Ovary (tissue), 9 donors: Measurements from ENCODE around the gene GNPTG. TPM values are rescaled to one million over a fixed set of nuclear protein-coding genes. Genes with fewer than 3 reads are reported as not detected.

Experiments used
- DNase-seq, 5 donors: peaks; one replicate each; pipeline ENCODE4 v3.0.0-alpha.2; 2019 to 2020
- H3K27ac ChIP-seq, 2 donors: fragments of 200-600 bp; one replicate each; pipeline versions ENCODE4 v1.5.1 to v1.8.0; 2019 to 2022
- H3K27me3 ChIP-seq: fragments of 200-600 bp; one replicate; pipeline ENCODE4 v1.8.0; 2022
- H3K36me3 ChIP-seq: fragments of 200-600 bp; sonication (generic); one replicate; pipeline ENCODE4 v1.5.1; 2019
- H3K4me1 ChIP-seq: one replicate; pipeline ENCODE4 v1.8.1; 2013; ENCODE audit warnings: mild to moderate bottlenecking, moderate library complexity; ENCODE audit not compliant: insufficient read depth
- H3K4me3 ChIP-seq: fragments of 200-600 bp; sonication (generic); one replicate; pipeline ENCODE4 v1.5.1; 2017
- H3K9me3 ChIP-seq, 2 donors: fragments of 200-600 bp in 1 of 2; sonication (generic) in 1 of 2; one replicate each; pipeline versions ENCODE4 v1.5.1 to v1.8.1; 2013 to 2019; ENCODE audit warnings: mild to moderate bottlenecking in 1 of 2, moderate library complexity in 1 of 2
- EP300 ChIP-seq: sonication (generic); formaldehyde crosslinking; IDR thresholded peaks from one replicate; pipeline ENCODE4 v1.6.1; 2017; ENCODE audit warnings: antibody characterized with exemption
- POLR2A ChIP-seq: fragments of 450-650 bp; IDR thresholded peaks from one replicate; pipeline ENCODE4 v1.6.1; 2017; ENCODE audit warnings: antibody characterized with exemption, mild to moderate bottlenecking, moderate library complexity
- WGBS, 3 donors: extraction: QIAGEN DNeasy Blood & Tissue Kit in 1 of 3; methylation state at CpG; one replicate each; pipeline versions ENCODE4 v1.1.5 to v1.1.7; 2013 to 2017; 5-methylcytosine and 5-hydroxymethylcytosine counted together
- intact Hi-C, 4 donors: fragments of 100-400 bp; cut with DNase I; formaldehyde crosslinking; loops; one replicate each; pipeline versions ENCODE4 v1.11.0 to v1.15.1; 2022 to 2023
- polyA plus RNA-seq, 2 donors: library from polyadenylated mRNA; stranded (reverse); fragments of 200-250 nt in 1 of 2; fragments of 350-450 nt in 1 of 2; fragmentation: Illumina TruSeq in 1 of 2; extraction: RNeasy Lipid Tissue Mini Kit (QIAGEN cat#74804) in 1 of 2; gene quantifications; one replicate each; pipeline ENCODE4 v1.2.3, GENCODE V29; 2013 to 2014
- total RNA-seq, 7 donors: library from RNA; depleted of rRNA in 2 of 7; stranded (reverse); fragments of >200 nt in 2 of 7; fragmentation: NEBNext Ultra II Directional in 3 of 7; extraction: Animal tissue kit (Norgen Biotek cat#: 25700) in 3 of 7; gene quantifications; one replicate each; pipeline versions ENCODE4 v1.1.0 to v1.2.4, GENCODE V29; 2016 to 2023
- TF ChIP-seq, protein P1 (sequence below), 3 donors: fragments of 450-650 bp in 2 of 3; fragments of 200-600 bp in 1 of 3; IDR thresholded peaks; one replicate each; pipeline versions ENCODE4 v1.5.1 to v1.8.0; 2016 to 2022; ENCODE audit warnings: antibody characterized with exemption in 3 of 3, mild to moderate bottlenecking in 1 of 3
- donor health status: DM: no; HTN: no; CAD: no; lungs with moderate emphysema.
- donor health status: DM: no; HTN: no; CAD: no.
- donor health status: Bipolar disorder and iron deficiency.
- donor health status: DM: yes; HTN: yes; CAD: no.
- donor health status: DM: no; HTN: no; CAD: no.
- donor health status: DM: yes; HTN: yes; CAD: no.

GNPTG gene
- total and polyA plus RNA-seq, 9 donors: 26.0 to 68.1 (median 55.4) TPM

DNA sequence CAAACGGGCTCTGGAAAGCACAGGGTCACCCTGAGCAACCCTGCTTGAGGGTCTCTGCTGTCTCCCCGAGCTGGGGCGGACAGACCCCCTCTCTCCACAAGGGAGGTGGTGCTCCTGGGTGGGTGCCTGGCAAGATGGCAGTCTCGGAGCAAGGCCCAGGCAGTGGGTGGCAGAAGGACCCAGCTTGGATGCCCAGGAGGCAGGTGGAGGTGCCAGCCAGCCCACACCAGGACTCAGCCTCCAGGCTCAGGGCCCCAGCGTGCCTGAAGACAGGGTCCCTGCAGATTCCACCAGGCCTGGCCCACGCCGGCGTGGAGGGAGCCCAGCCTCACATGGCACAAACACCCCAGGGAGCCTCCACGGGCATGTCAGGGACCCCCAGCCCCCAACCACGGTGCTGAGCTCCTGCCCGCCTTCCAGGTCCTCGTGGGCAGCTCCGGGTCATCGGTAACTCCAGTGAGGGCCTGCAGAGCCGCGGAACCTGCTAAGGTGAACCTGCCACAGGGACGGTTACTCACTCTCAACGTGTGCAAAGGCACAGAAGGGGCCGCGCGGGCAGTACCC is 42.0 kb downstream of the GNPTG start:
- intact Hi-C loops: no loop called here
- TF ChIP-seq POLR2A (no peak), EP300 (no peak)
- TF ChIP-seq, protein P1, sequence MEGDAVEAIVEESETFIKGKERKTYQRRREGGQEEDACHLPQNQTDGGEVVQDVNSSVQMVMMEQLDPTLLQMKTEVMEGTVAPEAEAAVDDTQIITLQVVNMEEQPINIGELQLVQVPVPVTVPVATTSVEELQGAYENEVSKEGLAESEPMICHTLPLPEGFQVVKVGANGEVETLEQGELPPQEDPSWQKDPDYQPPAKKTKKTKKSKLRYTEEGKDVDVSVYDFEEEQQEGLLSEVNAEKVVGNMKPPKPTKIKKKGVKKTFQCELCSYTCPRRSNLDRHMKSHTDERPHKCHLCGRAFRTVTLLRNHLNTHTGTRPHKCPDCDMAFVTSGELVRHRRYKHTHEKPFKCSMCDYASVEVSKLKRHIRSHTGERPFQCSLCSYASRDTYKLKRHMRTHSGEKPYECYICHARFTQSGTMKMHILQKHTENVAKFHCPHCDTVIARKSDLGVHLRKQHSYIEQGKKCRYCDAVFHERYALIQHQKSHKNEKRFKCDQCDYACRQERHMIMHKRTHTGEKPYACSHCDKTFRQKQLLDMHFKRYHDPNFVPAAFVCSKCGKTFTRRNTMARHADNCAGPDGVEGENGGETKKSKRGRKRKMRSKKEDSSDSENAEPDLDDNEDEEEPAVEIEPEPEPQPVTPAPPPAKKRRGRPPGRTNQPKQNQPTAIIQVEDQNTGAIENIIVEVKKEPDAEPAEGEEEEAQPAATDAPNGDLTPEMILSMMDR (IDR thresholded peaks at IDR 0.05): no peak

DNA sequence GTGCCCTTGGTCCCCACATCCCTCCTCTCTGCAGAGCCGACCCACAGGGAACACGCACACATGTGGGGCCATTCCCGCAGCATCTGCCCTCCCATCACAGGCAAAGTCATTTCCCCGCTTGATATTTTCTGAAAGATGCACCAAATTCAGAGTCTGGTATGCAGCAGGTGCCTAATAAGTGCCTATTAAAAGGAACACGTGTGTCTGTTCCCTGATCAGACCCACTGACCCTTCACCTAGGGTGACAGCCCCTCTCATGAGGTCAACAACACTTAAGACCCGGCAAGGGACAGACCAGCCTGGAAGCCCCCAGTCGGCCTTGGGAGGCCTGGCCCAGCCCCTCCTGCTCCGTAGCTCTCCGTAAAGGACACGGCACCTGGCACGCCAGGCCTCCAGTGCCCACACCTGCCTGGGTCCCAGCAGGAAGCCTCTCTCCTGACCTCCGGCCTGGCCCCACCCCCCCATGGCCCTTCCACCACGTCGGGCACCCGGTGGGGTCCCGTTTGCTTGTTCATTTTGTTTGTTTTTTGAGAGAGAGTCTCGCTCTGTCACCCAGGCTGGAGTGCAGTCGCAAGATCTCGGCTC is 42.7 kb downstream of the GNPTG start:
- no peak for DNase-seq
- intact Hi-C loops: no loop called here
- H3K27me3 ChIP-seq: no peaks in the 10 kb centered on the region
- TF ChIP-seq, protein P1 (IDR thresholded peaks at IDR 0.05): no peak
- TF ChIP-seq POLR2A (no peak), EP300 (no peak)
- H3K4me1 ChIP-seq: no peaks in the 10 kb centered on the region
- no peaks in the 10 kb centered on the region for H3K9me3 ChIP-seq
- H3K27ac ChIP-seq: no peak overlapping the region
- H3K4me3 ChIP-seq: no peak overlapping the region
- WGBS, 3 donors: 82 to 85% (median 85%) methylated on average over 19 of the region's 19 CpGs
- H3K36me3 ChIP-seq: no peaks in the 10 kb centered on the region

More for the DNA sequence above, 42.0 kb downstream of the GNPTG start:
- Histone ChIP-seq H3K27ac (no peak overlapping the region), H3K4me3 (no peak overlapping the region), H3K9me3 (no peaks in the 10 kb centered on the region), H3K27me3 (no peaks in the 10 kb centered on the region), H3K36me3 (no peaks in the 10 kb centered on the region), H3K4me1 (no peaks in the 10 kb centered on the region)
- DNase-seq: no peak
- WGBS, 3 donors: 91 to 95% (median 95%) methylated on average over 21 of the region's 21 CpGs

DNA sequence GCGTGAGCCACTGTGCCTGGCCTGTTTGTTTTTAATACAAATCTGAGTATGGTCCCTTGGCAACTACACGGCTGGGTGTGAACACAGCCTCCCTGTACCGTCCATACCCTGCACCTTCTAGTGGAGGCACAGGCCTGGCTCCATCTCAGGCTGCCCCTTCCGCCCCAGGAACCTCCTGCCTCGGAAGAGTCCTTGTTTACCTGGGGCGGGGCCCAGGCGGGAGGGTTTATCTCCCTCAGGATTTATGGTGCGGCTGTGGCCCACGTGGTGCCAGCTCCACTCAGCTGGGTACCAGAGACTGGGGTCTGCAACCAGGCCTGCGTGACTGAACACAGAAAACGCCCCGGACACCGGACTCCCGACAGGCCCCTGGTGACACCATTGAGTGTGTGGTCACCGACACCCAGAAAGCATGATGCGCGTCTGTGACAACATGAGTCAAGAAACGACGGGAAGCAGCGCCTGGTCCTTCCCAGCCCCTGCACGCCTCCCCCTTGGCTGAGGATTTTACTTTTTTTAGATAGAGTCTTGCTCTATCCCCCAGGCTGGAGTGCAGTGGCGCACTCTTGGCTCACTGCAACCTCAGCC is 43.8 kb downstream of the GNPTG start:
- WGBS, 3 donors: 86 to 88% (median 88%) methylated on average over 19 to 22 of the region's 22 CpGs
- Histone ChIP-seq H3K4me1 (no peaks in the 10 kb centered on the region), H3K4me3 (no peak overlapping the region), H3K36me3 (no peaks in the 10 kb centered on the region), H3K9me3 (no peaks in the 10 kb centered on the region), H3K27me3 (no peaks in the 10 kb centered on the region), H3K27ac (no peak overlapping the region)
- DNase-seq: no peak
- TF ChIP-seq, protein P1 (IDR thresholded peaks at IDR 0.05): no peak
- TF ChIP-seq EP300 (no peak), POLR2A (no peak)
- intact Hi-C loops: no loop called here

DNA sequence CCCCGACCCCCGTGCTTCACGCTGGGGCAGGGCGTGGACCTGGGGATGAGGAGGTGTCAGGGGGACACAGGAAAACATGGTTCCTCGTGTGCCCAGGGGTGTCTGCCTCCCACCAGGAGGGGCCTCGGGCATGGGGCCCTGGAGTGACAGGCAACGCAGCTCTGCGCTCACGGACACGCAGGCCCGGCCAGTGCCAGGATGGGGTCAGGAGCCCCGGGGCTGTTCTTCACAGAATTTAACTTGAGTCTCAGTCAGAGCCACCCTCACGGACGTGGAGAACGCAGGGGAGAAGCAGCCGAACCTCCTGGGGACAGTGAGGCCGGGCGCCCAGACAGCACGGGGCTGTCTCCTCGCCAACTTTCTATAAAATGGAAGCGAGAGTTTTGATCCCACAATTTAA is 46.0 kb downstream of the GNPTG start:
- Histone ChIP-seq H3K9me3 (no peaks in the 10 kb centered on the region), H3K36me3 (no peaks in the 10 kb centered on the region), H3K4me3 (no peak overlapping the region), H3K27ac (no peak overlapping the region), H3K27me3 (no peaks in the 10 kb centered on the region), H3K4me1 (no peaks in the 10 kb centered on the region)
- intact Hi-C loops: no loop called here
- TF ChIP-seq, protein P1 (IDR thresholded peaks at IDR 0.05): no peak
- TF ChIP-seq EP300: no peak
- TF ChIP-seq POLR2A: no peak
- 90 to 95% (median 91%) methylated on average over 19 to 21 of the region's 21 CpGs for WGBS, 3 donors
- no peak for DNase-seq
